Neural cell (in vitro differentiated cells): ENCODE results near the gene ZFYVE28. TPM values are rescaled to one million over a fixed set of nuclear protein-coding genes. Genes with fewer than 3 reads are reported as not detected.

Source experiments
- H2AFZ ChIP-seq: fragments of 200-600, 300-800 bp; sonication (generic), shearing (Covaris generic); 2 replicates; pipeline ENCODE4 v1.6.0; 2014; ENCODE audit warnings: low read depth, mild to moderate bottlenecking, antibody characterized with exemption, low read length, moderate library complexity
- H3F3A ChIP-seq: fragments of 200-600 bp; shearing (Covaris generic); 2 replicates; pipeline ENCODE4 v1.6.1; 2016; ENCODE audit warnings: mild to moderate bottlenecking, moderate library complexity, mixed read lengths, antibody characterized with exemption, low read length; ENCODE audit not compliant: insufficient read depth, poor library complexity, severe bottlenecking
- H3K27ac ChIP-seq: fragments of 200-600, 300-800 bp; sonication (generic), shearing (Covaris generic); 2 replicates; pipeline ENCODE4 v1.5.1; 2014; ENCODE audit warnings: mild to moderate bottlenecking, low read length, moderate library complexity
- H3K27me3 ChIP-seq: fragments of 300-800, 200-600 bp; sonication (generic), shearing (Covaris generic); 2 replicates; pipeline ENCODE4 v1.6.0; 2014; ENCODE audit warnings: mild to moderate bottlenecking, low read depth, low read length, moderate library complexity; ENCODE audit not compliant: insufficient read depth
- H3K36me3 ChIP-seq: fragments of 300-800, 200-600 bp; sonication (generic), shearing (Covaris generic); 2 replicates; pipeline ENCODE4 v1.5.1; 2014; ENCODE audit warnings: mild to moderate bottlenecking, antibody characterized with exemption, low read length, moderate library complexity; ENCODE audit not compliant: insufficient read depth
- H3K4me2 ChIP-seq: fragments of 300-800, 200-600 bp; sonication (generic), shearing (Covaris generic); 2 replicates; pipeline ENCODE4 v1.6.0; 2014; ENCODE audit warnings: mild to moderate bottlenecking, low read length
- H3K4me3 ChIP-seq: fragments of 300-800, 200-600 bp; sonication (generic), shearing (Covaris generic); 2 replicates; pipeline ENCODE4 v1.5.1; 2014; ENCODE audit warnings: mild to moderate bottlenecking, low read length, moderate library complexity
- H3K79me2 ChIP-seq: fragments of 200-600 bp; shearing (Covaris generic); replicated peaks from 2 replicates; pipeline ENCODE4 v1.6.0; 2014; ENCODE audit warnings: mild to moderate bottlenecking, low read length, moderate library complexity; ENCODE audit not compliant: insufficient read depth
- H3K9ac ChIP-seq: fragments of 300-800, 200-600 bp; sonication (generic), shearing (Covaris generic); 2 replicates; pipeline ENCODE4 v1.6.1; 2016; ENCODE audit warnings: mild to moderate bottlenecking, low read length, mixed read lengths
- H3K9me2 ChIP-seq: fragments of 200-600 bp; shearing (Covaris generic); 2 replicates; pipeline ENCODE4 v1.6.1; 2016; ENCODE audit warnings: mild to moderate bottlenecking, low read length, mixed read lengths; ENCODE audit not compliant: insufficient read depth
- H3K9me3 ChIP-seq: fragments of 200-600, 300-800 bp; sonication (generic), shearing (Covaris generic); 2 replicates; pipeline ENCODE4 v1.6.1; 2016; ENCODE audit warnings: mild to moderate bottlenecking, mixed run types, low read length, moderate library complexity, mixed read lengths
- H4K20me1 ChIP-seq: fragments of 200-600 bp; shearing (Covaris generic); 2 replicates; pipeline ENCODE4 v1.6.1; 2016; ENCODE audit warnings: mild to moderate bottlenecking, mixed run types; ENCODE audit not compliant: insufficient read depth
- CTCF ChIP-seq: fragments of 450-650 bp; IDR thresholded peaks from 2 replicates; pipeline ENCODE4 v1.5.1; 2014; ENCODE audit warnings: antibody characterized with exemption, mild to moderate bottlenecking, moderate library complexity; ENCODE audit not compliant: poor library complexity, severe bottlenecking
- EP300 ChIP-seq: fragments of 450-650 bp; conservative IDR thresholded peaks from 2 replicates; pipeline ENCODE4 v1.6.1; 2014; ENCODE audit warnings: antibody characterized with exemption, mild to moderate bottlenecking, moderate library complexity; ENCODE audit not compliant: poor library complexity, severe bottlenecking
- EZH2 ChIP-seq: fragments of 200-600, 300-800 bp; shearing (Covaris generic), sonication (generic); IDR thresholded peaks from 2 replicates; pipeline ENCODE4 v1.6.1; 2014; ENCODE audit warnings: antibody characterized with exemption, low read length, borderline replicate concordance, mild to moderate bottlenecking; ENCODE audit not compliant: insufficient read depth, poor library complexity, severe bottlenecking
- MXI1 ChIP-seq: fragments of 450-650 bp; conservative IDR thresholded peaks from 2 replicates; pipeline ENCODE4 v1.6.1; 2014; ENCODE audit warnings: antibody characterized with exemption, mild to moderate bottlenecking; ENCODE audit not compliant: poor library complexity, severe bottlenecking
- POLR2AphosphoS5 ChIP-seq: IDR thresholded peaks from 2 replicates; pipeline ENCODE4 v1.6.1; 2012
- RAD21 ChIP-seq: fragments of 450-650 bp; conservative IDR thresholded peaks from 2 replicates; pipeline ENCODE4 v1.6.1; 2014; ENCODE audit warnings: antibody characterized with exemption, mild to moderate bottlenecking, moderate library complexity
- REST ChIP-seq: IDR thresholded peaks from 2 replicates; pipeline ENCODE4 v1.6.1; 2012; ENCODE audit warnings: borderline replicate concordance
- SMC3 ChIP-seq: fragments of 450-650 bp; conservative IDR thresholded peaks from 2 replicates; pipeline ENCODE4 v1.6.1; 2014; ENCODE audit warnings: antibody characterized with exemption, mild to moderate bottlenecking, moderate library complexity; ENCODE audit not compliant: poor library complexity
- TAF1 ChIP-seq: IDR thresholded peaks from 2 replicates; pipeline ENCODE4 v1.6.1; 2012; ENCODE audit warnings: low read depth
- polyA plus RNA-seq: library from polyadenylated mRNA; depleted of rRNA; stranded (reverse); fragments of >200 nt; gene quantifications from 2 replicates; pipeline ENCODE4 v1.2.3, GENCODE V29; 2014

Gene ZFYVE28
- polyA plus RNA-seq, 1 donor from 2014 or later, result 2.4 TPM

GRCh38 chr4:2318476-2318875 is 100.0 kb downstream of the ZFYVE28 start:
- no peak overlapping the region for H3K9ac ChIP-seq
- no peaks in the 10 kb centered on the region for H4K20me1 ChIP-seq
- no peak for TF ChIP-seq TAF1
- no peak for TF ChIP-seq MXI1
- no peak for TF ChIP-seq EZH2
- no peak for TF ChIP-seq SMC3
- no peak for TF ChIP-seq POLR2AphosphoS5
- no peaks in the 10 kb centered on the region for H3K9me3 ChIP-seq
- H3K79me2 ChIP-seq, result no peaks in the 10 kb centered on the region
- no peak overlapping the region for H3K4me2 ChIP-seq
- no peaks in the 10 kb centered on the region for H3K9me2 ChIP-seq
- no peak overlapping the region for H3K4me3 ChIP-seq
- H3K27ac ChIP-seq, result no peak overlapping the region
- no peaks in the 10 kb centered on the region for H3K36me3 ChIP-seq
- H2AFZ ChIP-seq, result no peak overlapping the region
- H3K27me3 ChIP-seq, result no peaks in the 10 kb centered on the region
- H3F3A ChIP-seq, result no peaks in the 10 kb centered on the region

GRCh38 chr4:2313366-2313765 is 105.1 kb downstream of the ZFYVE28 start:
- TF ChIP-seq CTCF (no peak), REST (no peak), POLR2AphosphoS5 (no peak), MXI1 (no peak), EZH2 (no peak), TAF1 (no peak), SMC3 (no peak)

GRCh38 chr4:2306773-2307410 is 111.6 kb downstream of the ZFYVE28 start:
- Histone ChIP-seq H3K4me3 (no peak overlapping the region), H2AFZ (no peak overlapping the region), H3K4me2 (no peak overlapping the region), H3K36me3 (no peaks in the 10 kb centered on the region), H3K9me3 (no peaks in the 10 kb centered on the region), H3K27me3 (no peaks in the 10 kb centered on the region), H3F3A (no peaks in the 10 kb centered on the region), H3K9me2 (no peaks in the 10 kb centered on the region), H3K9ac (no peak overlapping the region), H3K79me2 (no peaks in the 10 kb centered on the region), H4K20me1 (no peaks in the 10 kb centered on the region), H3K27ac (no peak overlapping the region)
- TF ChIP-seq EP300, result no peak
- no peak for TF ChIP-seq SMC3
- TF ChIP-seq CTCF, result no peak
- no peak for TF ChIP-seq TAF1
- no peak for TF ChIP-seq EZH2
- TF ChIP-seq RAD21, result no peak
- no peak for TF ChIP-seq POLR2AphosphoS5
- TF ChIP-seq REST, result no peak

More at GRCh38 chr4:2313366-2313765, 105.1 kb downstream of the ZFYVE28 start:
- Histone ChIP-seq H3K4me2 (no peak overlapping the region), H3K27ac (no peak overlapping the region), H3K9me2 (no peaks in the 10 kb centered on the region), H3K9ac (no peak overlapping the region), H2AFZ (no peak overlapping the region), H3K4me3 (no peak overlapping the region), H3K79me2 (no peaks in the 10 kb centered on the region), H3K27me3 (no peaks in the 10 kb centered on the region), H3F3A (no peaks in the 10 kb centered on the region), H3K9me3 (no peaks in the 10 kb centered on the region), H3K36me3 (no peaks in the 10 kb centered on the region), H4K20me1 (no peaks in the 10 kb centered on the region)
